H1 (cell line): ENCODE data around the gene PFN4. TPM values are rescaled to one million over a fixed set of nuclear protein-coding genes. Genes with fewer than 3 reads are reported as not detected.

Source experiments
- EP300 ChIP-seq, 2 experiments: IDR thresholded peaks; 1 replicate in 1 of 2; 2 replicates in 1 of 2; pipeline ENCODE4 v1.6.1; 2011 to 2012; ENCODE audit warnings: low read depth in 2 of 2, low read length in 2 of 2, mild to moderate bottlenecking in 2 of 2, borderline replicate concordance in 1 of 2, inconsistent platforms in 1 of 2, moderate library complexity in 1 of 2
- JUND ChIP-seq: IDR thresholded peaks from 2 replicates; pipeline ENCODE4 v1.6.1; 2011; ENCODE audit warnings: mild to moderate bottlenecking, improper control_type of control experiment, low read length
- SAP30 ChIP-seq: fragments of 300-600 bp; sonication (generic); IDR thresholded peaks from 2 replicates; pipeline ENCODE4 v1.7.1; 2012; ENCODE audit warnings: low read length, moderate library complexity, mild to moderate bottlenecking, inconsistent platforms; ENCODE audit not compliant: insufficient read depth, insufficient replicate concordance
- SIN3A ChIP-seq, 2 experiments: IDR thresholded peaks in 1 of 2; conservative IDR thresholded peaks in 1 of 2; 2 replicates each; pipeline ENCODE4 v1.6.1; 2011 to 2012; ENCODE audit warnings: low read length in 2 of 2, improper control_type of control experiment in 1 of 2, low read depth in 1 of 2, mild to moderate bottlenecking in 1 of 2
- TAF1 ChIP-seq: IDR thresholded peaks from 2 replicates; pipeline ENCODE4 v1.6.1; 2011; ENCODE audit warnings: mild to moderate bottlenecking, low read depth, low read length
- YY1 ChIP-seq: IDR thresholded peaks from 2 replicates; pipeline ENCODE4 v1.6.1; 2011; ENCODE audit warnings: low read depth, mild to moderate bottlenecking, low read length
- polyA plus RNA-seq, 7 experiments: library from polyadenylated mRNA; depleted of rRNA in 3 of 7; stranded (reverse) in 5 of 7; unstranded in 2 of 7; fragments of >200 nt in 5 of 7; fragments of 200-250 nt in 2 of 7; gene quantifications; 1 replicate in 5 of 7; 2 replicates in 1 of 7; 4 replicates in 1 of 7; pipeline versions ENCODE4 v1.2.1 to v1.2.3, GENCODE V29; 2011 to 2013; ENCODE audit warnings: missing spikeins in 2 of 7, mixed read lengths in 2 of 7
- total RNA-seq: library from RNA; stranded (reverse); fragmentation: NEBNext Ultra II Directional; extraction: Animal tissue kit (Norgen Biotek cat#: 25700); gene quantifications from 2 replicates; pipeline ENCODE4 v1.2.1, GENCODE V29; 2021
- TF ChIP-seq, protein P1 (sequence below): fragments of 300-600 bp; sonication (generic); IDR thresholded peaks from 2 replicates; pipeline ENCODE4 v1.7.1; 2012; ENCODE audit warnings: low read length, moderate library complexity, mild to moderate bottlenecking, inconsistent platforms; ENCODE audit not compliant: insufficient replicate concordance

Gene PFN4
- total and polyA plus RNA-seq, 2 of the 8 experiments (the other 6 are each of a cell fraction or from before 2014, with no cell fraction given): not detected

DNA sequence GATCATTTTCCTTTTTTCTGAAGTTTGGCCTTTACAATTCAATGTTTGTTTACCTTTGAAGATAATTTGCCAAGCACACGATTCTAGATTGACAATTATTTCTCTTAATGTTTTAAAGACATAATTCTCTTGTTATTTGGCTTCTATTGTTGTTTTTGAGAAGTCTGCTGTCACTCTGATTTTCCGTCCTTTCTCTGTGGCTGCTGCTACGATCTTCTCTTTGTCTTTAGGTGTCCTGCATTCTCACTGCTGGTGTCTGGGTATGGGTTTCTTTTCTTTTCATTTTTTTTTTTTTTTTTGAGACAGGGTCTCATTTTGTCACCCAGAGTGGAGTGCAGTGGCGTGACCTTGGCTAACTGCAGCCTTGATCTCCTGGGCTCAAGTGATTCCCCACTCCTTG is 36.6 kb upstream of the PFN4 start (continued):
- TF ChIP-seq, protein P1, sequence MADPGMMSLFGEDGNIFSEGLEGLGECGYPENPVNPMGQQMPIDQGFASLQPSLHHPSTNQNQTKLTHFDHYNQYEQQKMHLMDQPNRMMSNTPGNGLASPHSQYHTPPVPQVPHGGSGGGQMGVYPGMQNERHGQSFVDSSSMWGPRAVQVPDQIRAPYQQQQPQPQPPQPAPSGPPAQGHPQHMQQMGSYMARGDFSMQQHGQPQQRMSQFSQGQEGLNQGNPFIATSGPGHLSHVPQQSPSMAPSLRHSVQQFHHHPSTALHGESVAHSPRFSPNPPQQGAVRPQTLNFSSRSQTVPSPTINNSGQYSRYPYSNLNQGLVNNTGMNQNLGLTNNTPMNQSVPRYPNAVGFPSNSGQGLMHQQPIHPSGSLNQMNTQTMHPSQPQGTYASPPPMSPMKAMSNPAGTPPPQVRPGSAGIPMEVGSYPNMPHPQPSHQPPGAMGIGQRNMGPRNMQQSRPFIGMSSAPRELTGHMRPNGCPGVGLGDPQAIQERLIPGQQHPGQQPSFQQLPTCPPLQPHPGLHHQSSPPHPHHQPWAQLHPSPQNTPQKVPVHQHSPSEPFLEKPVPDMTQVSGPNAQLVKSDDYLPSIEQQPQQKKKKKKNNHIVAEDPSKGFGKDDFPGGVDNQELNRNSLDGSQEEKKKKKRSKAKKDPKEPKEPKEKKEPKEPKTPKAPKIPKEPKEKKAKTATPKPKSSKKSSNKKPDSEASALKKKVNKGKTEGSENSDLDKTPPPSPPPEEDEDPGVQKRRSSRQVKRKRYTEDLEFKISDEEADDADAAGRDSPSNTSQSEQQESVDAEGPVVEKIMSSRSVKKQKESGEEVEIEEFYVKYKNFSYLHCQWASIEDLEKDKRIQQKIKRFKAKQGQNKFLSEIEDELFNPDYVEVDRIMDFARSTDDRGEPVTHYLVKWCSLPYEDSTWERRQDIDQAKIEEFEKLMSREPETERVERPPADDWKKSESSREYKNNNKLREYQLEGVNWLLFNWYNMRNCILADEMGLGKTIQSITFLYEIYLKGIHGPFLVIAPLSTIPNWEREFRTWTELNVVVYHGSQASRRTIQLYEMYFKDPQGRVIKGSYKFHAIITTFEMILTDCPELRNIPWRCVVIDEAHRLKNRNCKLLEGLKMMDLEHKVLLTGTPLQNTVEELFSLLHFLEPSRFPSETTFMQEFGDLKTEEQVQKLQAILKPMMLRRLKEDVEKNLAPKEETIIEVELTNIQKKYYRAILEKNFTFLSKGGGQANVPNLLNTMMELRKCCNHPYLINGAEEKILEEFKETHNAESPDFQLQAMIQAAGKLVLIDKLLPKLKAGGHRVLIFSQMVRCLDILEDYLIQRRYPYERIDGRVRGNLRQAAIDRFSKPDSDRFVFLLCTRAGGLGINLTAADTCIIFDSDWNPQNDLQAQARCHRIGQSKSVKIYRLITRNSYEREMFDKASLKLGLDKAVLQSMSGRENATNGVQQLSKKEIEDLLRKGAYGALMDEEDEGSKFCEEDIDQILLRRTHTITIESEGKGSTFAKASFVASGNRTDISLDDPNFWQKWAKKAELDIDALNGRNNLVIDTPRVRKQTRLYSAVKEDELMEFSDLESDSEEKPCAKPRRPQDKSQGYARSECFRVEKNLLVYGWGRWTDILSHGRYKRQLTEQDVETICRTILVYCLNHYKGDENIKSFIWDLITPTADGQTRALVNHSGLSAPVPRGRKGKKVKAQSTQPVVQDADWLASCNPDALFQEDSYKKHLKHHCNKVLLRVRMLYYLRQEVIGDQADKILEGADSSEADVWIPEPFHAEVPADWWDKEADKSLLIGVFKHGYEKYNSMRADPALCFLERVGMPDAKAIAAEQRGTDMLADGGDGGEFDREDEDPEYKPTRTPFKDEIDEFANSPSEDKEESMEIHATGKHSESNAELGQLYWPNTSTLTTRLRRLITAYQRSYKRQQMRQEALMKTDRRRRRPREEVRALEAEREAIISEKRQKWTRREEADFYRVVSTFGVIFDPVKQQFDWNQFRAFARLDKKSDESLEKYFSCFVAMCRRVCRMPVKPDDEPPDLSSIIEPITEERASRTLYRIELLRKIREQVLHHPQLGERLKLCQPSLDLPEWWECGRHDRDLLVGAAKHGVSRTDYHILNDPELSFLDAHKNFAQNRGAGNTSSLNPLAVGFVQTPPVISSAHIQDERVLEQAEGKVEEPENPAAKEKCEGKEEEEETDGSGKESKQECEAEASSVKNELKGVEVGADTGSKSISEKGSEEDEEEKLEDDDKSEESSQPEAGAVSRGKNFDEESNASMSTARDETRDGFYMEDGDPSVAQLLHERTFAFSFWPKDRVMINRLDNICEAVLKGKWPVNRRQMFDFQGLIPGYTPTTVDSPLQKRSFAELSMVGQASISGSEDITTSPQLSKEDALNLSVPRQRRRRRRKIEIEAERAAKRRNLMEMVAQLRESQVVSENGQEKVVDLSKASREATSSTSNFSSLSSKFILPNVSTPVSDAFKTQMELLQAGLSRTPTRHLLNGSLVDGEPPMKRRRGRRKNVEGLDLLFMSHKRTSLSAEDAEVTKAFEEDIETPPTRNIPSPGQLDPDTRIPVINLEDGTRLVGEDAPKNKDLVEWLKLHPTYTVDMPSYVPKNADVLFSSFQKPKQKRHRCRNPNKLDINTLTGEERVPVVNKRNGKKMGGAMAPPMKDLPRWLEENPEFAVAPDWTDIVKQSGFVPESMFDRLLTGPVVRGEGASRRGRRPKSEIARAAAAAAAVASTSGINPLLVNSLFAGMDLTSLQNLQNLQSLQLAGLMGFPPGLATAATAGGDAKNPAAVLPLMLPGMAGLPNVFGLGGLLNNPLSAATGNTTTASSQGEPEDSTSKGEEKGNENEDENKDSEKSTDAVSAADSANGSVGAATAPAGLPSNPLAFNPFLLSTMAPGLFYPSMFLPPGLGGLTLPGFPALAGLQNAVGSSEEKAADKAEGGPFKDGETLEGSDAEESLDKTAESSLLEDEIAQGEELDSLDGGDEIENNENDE: no peak
- TF ChIP-seq SIN3A (conservative IDR thresholded peaks at IDR 0.05 in 1 of 2, IDR thresholded peaks at IDR 0.05 in 1 of 2; ENCODE audit: low read depth in 1 of 2, low read length in 2 of 2) (no peak), JUND (no peak), SAP30 (no peak), EP300 (IDR thresholded peaks at IDR 0.05; ENCODE audit: borderline replicate concordance in 1 of 2, low read depth in 2 of 2, low read length in 2 of 2) (no peak), TAF1 (no peak), YY1 (no peak)
